Activated CD8-positive, alpha-beta memory T cell treated with anti-CD3 and anti-CD28 coated beads for 1 hour (primary cell): ENCODE measurements around the gene KLHL29.
"Not testable (repeated sequence)": the region's sequence is repeated elsewhere in the genome, so short reads cannot be mapped to it uniquely, and the experiment has no call there.

ENCODE experiments used
- DNase-seq, 2 donors: peaks; one replicate each; pipeline ENCODE4 v3.0.0-alpha.2; 2020; ENCODE audit warnings: low read depth in 1 of 2; ENCODE audit errors: extremely low read depth in 1 of 2

Gene KLHL29

DNA sequence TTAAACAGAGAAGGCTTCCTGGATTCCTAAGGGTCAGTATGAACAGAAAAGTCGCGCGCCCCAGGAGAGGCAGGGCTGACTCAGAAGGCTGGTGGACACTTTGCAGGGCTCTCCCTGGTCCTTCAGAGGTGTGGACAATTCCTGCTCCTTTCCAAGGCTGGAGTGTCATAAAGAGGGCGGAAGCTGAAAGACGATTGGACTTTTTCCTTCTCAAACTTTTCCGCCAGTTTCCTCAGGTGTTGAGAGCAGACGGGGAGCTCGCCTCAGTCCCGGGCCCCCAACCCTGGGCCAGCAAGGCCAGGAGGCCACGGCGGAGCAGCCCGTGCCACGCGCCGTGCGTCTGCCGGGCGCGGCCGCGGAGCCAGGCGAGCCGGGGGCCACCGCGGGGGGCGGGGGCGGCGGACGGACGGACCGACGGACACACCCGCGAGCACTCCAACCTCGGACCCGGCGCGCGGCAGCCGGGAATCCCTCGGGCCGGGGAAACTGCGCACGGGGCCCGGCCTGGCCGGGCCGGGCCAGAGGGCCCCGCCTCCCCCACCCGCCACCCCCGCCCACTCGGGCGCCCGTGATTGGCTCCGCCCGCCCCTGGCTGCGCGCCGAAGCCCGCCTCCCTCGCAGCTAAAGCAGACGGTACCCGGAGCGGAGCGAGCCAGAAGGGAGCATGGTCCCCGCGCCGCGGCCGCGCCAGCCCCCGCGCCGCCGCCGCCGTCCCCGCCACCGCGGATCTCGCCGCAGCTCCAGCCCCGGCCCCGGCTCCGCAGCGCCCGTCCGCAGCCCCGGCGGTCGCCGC is at the start of gene KLHL29:
Gene KLHL29 (plus strand): TSS at position 629 of the 793 bp plus-strand sequence. CDS start 177,018 bp downstream, outside the sequence.
- peak; percentile 15 to 49 for DNase-seq

DNA sequence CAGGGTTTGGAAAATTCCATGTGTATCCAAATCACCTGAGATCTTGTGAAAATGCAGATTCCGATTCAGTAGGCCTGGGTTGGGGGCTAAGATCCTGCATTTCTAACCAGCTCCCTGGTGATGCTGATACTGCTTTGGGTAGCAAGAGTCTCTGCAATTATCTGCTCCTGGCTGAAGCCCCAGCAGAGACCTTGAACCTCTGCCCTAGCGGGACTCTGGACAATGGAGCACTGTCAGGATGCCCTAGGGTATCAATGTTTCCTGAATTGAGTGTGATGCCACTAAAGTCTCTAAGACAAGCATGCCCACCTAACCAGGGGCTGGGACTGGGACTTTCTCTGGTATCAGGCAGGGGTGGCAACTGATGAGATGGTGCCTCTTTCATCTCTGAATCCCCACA is 49.4 kb upstream of the KLHL29 start:
- no peak for DNase-seq

DNA sequence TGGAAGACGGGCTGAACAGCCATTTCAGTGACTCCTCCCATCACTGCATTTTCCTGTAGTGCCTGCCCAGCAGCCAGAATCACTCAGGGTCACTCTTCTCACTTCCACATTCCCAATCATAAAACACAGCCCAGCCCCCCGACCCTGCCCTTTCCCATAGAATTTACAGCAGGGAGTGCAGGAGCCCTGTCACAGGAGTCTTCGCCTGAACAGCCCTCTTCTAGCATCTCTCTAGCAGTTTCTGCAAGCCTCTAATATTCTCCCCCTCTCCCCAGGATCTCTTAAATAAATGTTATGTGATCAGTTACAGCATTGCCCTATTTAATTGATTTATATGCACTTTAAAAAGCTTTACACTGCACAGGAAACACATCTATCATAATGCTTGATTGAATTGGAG is 42.9 kb upstream of the KLHL29 start:
- no peak for DNase-seq

DNA sequence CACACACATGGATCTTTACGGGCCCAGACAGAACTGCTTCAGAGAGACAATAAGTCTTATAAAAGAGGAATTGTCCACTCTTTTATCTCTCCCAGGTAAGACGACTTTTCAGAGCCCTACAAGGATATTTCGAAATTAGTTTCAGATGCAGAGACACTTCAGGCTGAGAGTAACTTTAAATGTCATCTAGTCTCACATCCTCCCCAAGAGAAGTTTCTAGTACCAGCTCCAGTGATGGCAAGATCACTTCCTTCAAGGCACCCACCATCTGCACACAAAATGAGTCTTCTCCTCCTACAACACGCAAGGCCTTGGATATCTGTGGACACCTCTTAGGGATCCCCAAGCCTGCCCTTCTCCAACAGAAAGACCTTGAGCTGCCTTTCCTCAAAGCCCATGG is 39.0 kb upstream of the KLHL29 start:
- DNase-seq, result no peak

DNA sequence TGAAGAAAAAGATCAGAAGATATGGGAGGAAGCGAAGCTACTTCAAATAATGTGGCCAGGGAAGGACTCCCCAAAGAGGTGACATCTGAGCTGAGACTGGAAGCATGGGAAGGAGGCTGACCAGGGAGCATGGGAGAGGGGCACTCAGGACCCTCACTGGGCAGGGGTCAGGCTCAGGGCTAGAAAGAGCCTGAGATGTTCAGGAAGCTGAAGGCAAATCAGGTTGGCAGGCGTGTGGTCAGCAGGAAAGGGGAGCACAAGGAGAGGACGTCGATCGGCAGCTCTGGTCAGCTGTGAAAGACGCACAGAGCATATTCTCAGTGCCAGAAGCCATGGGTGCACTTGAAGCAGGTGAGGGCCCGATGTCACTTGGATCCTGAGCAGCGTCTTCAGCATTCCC is 38.2 kb upstream of the KLHL29 start:
- no peak for DNase-seq

DNA sequence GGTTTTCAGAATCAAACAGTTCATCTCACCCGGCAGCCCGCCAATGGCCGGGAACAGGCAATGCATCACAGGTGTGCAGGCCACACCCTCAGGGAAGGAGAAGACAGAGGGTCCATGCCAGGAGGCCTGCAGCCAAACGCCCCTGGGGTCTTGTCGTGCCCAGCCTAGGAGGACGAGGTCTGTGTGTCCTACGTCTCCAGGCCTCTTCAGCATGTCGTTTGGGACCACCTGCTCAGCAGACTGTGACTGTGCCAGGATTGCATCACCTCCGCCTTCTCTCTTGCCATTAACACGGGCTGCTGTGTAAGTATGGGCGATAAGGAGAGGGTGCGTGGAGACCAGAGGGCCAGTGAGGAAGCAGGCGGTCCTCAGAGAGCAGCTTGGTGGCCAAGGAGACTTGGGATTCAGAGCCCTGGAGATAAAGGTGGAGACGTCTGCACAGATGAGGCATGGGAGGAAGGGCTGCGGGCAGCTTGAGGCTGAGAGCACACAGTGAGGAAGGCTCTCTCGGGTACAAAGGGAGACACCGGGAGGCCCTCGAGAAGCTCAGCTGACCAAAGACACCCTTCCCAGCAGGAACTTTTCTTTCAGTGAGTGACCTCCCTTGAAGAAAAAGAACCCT is 37.4 kb upstream of the KLHL29 start:
- DNase-seq, result no peak

DNA sequence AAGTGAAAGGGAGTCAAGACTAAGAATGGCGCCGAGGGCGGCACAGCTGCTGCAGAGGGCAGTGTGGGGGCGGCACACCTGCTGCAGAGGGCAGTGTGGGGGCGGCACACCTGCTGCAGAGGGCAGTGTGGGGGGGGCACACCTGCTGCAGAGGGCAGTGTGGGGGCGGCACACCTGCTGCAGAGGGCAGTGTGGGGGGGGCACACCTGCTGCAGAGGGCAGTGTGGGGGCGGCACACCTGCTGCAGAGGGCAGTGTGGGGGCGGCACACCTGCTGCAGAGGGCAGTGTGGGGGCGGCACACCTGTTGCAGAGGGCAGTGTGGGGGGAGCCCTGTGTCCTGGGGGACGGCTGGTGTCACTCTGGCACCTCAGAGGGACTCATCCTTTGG is 36.9 kb upstream of the KLHL29 start:
- not testable (repeated sequence) for DNase-seq

DNA sequence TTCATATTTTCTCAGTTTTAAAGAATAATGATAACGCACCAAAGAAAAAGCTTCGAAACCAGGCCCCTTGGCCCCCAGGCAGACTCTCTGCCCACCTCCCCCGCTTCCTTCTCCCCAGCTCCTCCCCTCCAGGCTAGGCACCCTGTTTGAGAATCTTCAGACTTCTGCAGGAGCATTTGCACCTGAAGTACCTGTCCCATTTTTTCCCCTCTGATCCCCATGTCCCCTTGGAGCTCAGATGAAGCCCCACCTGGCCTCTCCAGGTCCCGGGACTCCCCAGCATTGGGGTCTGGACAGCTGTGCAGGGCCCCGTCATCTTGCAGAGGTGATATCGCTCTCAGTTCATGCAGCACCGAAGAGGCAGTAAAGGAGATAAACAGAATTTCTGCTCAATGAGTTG is 35.5 kb upstream of the KLHL29 start:
- no peak for DNase-seq

DNA sequence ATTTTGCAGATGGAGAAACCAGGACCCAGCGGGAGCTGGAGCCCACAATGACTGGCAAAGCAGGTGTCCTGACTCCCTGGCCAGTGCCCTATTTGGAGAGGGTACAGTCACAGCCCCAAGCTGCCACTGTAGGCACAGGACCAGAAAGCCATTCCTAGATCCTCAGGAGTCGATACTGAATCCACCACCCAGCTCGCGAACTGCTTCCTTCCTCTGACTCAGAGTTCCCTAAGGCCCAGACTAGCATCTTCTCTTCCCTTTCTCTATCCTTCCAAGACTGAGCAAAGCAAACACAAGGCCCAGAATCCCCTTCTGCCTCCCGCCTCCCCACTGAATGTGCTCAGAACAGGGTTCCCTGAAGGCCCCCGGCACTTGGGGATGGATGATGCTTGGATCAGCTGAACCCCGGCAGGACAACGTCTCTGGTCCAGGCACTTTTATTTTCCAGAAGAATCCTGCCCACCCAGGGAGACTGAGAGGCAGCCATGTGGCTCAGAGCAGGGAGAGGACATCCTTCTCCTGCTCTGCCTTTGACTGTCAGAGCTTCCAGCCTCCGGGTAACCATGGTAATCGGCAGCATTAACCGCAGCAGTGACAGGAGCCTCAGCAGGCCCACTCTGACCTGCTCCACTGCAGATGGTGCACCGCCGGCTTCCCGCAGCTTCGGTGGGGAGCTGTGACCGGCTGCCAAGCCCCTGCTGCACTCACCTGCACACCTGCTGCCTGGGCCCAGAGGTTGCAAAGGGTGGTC is 34.8 kb upstream of the KLHL29 start:
- DNase-seq, result no peak

DNA sequence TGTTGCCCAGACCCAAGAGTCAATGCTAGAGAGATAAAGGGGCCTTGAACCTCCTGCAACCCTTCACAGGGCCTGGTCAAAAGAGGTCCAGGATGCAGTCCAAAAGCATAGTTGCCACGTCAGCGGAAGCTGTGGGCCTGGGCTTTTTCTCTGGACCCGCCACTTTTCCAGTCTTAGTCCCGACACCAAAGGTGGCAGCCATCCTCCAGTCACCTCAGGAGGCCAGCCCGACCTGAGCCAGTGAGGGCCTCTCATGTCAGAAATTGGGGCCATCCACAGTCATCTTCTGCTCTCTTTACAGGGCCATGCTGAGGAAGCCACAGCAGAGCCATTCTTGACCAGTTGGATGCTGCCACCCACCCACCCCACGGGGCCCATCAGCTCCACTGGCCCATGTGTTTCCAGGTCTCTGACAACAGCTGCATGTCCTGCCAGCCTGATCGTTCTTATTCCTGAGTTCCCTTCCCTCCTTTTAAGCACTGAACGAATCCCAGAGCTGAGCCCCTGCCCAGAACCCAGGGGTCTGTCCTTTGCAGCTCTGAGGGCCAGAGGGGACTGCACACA is 34.1 kb upstream of the KLHL29 start:
- DNase-seq, result no peak

DNA sequence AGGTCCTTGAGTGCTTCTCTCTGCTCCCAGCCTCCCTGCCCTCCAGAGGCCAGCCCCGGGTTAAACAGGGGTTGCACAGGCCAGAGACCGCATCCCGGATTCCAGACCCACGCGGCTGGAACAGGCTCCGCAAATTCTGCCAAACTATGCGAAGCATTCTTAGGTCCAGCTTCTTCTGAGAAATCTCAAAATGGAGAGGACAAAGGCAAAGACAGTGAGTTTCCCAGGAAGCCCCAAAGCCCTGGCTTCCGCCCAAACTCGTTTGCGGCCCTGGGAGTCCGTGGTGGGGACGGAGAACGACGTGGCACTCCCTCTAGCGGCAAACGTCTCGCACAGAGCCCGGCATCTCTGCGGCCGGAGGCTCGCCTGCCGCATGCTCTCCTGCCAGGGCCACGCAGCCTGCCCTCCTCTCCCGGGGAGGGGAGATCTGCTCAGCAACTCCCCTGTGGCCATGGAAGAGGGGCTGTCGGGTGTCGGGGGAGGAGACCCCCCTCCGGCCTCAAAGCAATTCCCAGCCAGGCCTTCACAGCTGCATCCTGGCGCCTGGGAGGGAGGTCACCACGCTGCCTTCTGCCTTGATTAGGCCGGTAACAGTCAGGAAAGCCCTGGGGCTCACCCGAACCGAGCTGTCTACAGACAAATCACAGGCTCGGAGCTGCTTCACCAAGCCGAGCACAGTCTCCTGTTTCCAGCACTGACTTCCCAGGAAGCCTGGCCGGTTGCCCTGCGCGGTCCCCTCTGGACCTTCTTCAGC is 33.4 kb upstream of the KLHL29 start:
- peak in 1 of 2 donors; percentile 14 for DNase-seq

DNA sequence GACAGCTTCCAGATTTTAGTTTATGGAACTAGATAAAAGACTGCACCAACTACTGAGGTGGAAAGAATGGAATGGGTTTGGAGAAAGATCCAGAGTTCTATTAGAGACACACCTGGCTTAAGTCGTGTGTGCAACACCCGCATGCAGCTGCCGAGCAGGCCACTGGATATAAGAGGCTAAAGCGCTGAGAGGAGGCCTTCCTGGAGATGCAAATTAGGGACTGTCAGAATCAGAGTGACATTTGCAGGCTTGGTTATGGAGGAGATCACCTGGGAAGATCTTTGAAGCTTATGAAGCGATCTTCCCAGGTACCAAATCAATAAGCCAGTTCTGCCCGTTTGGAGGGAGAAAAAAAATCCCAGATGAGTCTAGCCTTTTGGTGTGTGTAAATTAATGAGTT is 30.4 kb upstream of the KLHL29 start:
- DNase-seq, result no peak

DNA sequence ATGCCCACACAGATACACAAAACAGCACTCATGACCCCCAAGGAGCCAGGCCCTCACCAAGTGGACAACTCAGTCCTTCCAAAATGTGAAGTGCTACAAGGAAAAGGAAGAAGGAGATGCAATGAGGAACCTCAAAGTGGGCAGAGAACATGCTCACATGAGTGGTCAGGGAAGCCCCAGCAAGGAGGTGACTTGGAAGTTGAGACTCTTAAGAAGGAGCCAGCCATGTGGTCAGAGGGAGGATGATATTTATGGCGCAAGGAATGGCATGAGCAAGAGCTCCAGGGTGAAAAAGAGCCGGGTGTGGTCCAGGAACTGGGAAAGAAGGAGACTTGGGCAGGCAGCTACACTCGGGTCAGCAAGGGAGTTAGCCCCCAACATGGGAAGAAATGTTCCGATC is 30.0 kb upstream of the KLHL29 start:
- DNase-seq, result no peak

DNA sequence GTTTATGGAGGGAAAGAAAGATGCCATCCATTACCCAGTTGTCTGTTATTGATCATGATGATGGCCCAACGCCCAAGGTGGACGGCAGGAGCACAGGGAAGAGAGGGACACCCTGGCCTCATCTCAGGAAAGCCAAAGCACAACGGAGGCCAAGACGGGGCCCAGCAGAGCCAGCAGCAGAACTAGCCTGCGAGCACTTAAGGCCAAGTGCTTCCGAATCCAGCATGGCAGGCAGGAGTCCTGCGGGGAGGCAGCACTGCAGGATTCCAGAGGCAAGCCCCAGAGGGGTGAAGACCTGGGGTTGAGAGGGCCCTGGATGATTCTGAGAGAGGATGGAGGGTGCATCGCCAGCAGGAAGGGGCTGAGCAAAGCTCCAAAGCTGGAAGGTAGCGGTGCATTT is 28.3 kb upstream of the KLHL29 start:
- DNase-seq, result no peak

DNA sequence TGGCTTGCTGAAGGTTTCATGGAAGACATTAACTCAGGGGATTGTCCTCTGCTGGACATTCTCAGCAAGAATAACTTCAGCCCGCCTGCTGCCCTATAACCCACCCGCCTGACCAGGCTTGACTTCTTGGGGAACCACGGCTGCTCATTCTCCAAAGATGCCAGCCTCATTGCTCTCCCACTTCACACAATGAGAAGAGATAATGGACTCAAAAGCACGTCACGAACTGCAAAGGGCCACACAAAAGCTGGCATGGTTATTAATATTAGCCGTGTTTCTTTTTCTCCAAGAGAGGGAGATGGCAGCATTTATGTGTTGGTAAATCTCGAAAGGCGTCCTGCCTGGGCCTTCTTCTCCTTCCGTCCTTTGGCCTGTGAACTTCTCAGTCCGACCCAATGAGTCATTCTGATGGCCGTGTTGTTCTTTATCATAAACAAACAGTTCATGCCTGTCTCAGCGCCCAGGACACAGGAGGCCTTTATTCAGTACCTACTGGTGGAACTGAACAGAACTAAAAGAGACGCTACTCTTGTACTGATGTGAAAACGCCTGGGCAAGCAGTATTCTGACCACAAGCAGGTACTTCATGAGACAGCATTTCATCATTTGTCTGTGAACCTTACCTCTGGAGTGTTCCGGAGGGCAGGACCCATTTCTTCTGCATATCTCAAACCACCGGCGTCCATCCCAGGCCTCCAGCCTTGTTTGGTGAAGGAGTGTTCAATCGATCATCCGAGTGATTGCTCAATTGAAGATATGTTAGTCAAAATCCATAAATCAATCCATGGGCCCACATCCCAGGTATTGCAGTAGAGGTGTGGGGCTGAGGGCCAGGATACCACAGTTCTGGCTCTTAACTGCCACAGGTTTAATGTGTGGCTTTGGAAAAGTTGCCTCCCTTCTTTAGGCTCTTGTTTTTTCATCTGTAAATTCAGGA is 25.1 kb upstream of the KLHL29 start:
- no peak for DNase-seq

DNA sequence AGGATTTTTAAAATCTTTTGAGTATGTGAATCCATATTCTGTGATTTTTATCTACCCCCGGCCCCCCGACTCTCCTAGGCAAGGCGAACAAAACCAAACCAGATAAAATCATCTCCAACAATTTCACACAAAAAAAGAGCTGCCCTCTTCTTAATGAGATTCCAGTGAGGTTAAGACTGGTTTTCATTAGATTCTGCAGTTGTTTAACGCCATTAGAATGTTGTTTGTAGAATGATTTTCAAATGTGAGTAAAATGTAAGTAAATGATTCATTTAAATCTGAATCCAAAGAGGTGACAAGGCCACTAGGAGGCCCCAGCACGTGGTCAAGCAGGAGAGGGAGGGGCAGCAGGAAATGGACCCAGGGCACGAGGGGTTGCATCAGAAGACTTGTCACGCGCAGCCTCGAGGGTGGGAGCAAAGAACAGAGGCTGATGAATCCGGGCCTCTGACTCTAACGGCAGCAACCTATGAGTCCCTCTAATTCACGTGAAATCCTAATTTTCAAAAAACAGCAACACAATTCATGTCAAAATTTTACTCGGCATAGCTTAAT is 24.3 kb upstream of the KLHL29 start:
- DNase-seq, result no peak

DNA sequence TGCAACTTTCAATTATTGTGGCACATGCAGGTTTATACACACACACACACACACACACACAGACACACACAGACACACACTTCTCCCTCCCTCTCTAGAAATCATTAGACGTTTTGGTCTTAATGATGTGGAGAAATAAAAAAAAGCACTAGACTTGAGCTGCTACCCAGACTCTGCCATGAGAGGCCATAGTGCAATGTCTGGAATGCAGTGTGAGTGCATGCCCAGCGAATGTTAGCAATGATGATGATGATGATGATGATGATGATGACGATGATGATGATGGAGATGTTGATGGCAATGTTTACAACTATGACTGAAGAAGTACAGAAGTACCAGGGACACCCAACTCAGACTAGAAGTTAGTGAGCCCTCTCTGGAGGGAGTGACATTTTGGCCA is 23.8 kb upstream of the KLHL29 start:
- DNase-seq, result no peak

DNA sequence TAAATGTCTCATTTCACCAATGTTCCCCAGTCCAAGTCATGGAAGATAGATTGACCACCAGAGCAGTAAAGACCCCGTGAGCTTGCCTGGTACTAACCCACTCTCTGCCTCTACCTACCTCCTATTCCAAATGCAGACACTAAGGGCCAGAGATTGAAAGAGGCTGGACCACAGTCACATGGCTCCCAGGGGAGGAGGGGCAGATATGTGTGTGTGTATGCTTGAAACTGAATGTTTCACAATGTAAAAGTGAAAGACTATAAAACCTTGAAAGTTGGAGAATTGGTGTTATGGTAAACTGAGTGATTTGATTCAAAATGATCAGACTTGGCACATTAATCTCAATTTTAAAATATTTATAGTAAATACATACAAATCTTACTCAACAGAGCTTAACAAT is 21.7 kb upstream of the KLHL29 start:
- DNase-seq, result no peak

DNA sequence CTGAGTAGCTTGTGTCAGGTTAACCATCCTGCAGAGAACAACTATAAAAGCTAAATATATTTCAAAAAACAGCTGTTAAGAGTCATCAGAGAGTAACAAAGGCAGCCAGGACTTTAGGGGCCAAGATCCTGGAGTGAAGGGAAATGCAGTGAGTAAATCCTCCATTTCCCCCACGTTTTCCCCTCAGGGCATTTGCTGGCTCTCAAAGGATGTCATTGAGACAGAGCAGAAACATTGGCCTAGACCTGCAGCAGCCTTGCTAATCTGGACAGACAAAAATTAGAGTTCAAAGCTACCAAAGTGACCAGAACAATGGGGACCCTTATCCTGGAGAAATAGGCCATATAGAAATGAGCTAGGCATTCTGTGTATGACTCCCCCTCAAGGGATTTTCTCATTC is 21.1 kb upstream of the KLHL29 start:
- DNase-seq, result no peak

DNA sequence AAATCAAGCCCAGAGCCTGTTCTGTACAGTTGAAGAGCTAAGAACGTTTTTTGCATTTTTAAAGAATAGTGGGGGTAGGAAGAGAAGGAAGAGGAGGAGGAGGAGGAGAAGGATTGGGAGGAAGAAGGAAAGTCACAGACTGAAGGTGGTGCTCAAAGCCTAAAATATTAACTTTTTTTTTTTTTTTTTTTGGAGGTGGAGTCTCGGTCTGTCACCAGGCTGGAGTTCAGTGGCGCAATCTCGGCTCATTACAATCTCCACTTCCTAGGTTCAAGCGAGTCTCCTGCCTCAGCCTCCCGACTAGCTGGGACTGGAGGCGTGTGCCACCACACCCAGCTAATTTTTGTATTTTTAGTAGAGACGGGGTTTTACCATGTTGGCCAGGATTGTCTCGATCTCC is 18.3 kb upstream of the KLHL29 start:
- DNase-seq, result no peak
